Nephron (organoid): ENCODE data around the gene SLC17A3.

Source experiments
- H3K27ac Mint-ChIP-seq, 3 experiments: 2 replicates each; pipeline ENCODE4 v1.8.0; 2020; ENCODE audit warnings: mixed read lengths in 3 of 3, mild to moderate bottlenecking in 2 of 3, moderate library complexity in 1 of 3
- H3K27me3 Mint-ChIP-seq: 2 replicates; pipeline ENCODE4 v1.8.0; 2021; ENCODE audit warnings: low read depth, mild to moderate bottlenecking, moderate library complexity, mixed read lengths
- H3K36me3 Mint-ChIP-seq: 2 replicates; pipeline ENCODE4 v1.8.0; 2020; ENCODE audit warnings: low read depth, mixed read lengths
- H3K4me1 Mint-ChIP-seq: 2 replicates; pipeline ENCODE4 v1.8.0; 2020; ENCODE audit warnings: mixed read lengths
- H3K4me3 Mint-ChIP-seq, 3 experiments: 2 replicates each; pipeline ENCODE4 v1.8.0; 2020; ENCODE audit warnings: mild to moderate bottlenecking in 3 of 3, mixed read lengths in 3 of 3, moderate library complexity in 2 of 3
- H3K9me3 Mint-ChIP-seq: 2 replicates; pipeline ENCODE4 v1.8.0; 2020; ENCODE audit warnings: mixed read lengths
- TF ChIP-seq, protein P1 (sequence below), 3 experiments: fragments of 200-600 bp; sonication (generic); IDR thresholded peaks; one replicate each; pipeline ENCODE4 v1.5.0; 2021; ENCODE audit warnings: antibody characterized with exemption in 3 of 3; ENCODE audit not compliant: unreplicated experiment in 3 of 3

Gene SLC17A3

DNA sequence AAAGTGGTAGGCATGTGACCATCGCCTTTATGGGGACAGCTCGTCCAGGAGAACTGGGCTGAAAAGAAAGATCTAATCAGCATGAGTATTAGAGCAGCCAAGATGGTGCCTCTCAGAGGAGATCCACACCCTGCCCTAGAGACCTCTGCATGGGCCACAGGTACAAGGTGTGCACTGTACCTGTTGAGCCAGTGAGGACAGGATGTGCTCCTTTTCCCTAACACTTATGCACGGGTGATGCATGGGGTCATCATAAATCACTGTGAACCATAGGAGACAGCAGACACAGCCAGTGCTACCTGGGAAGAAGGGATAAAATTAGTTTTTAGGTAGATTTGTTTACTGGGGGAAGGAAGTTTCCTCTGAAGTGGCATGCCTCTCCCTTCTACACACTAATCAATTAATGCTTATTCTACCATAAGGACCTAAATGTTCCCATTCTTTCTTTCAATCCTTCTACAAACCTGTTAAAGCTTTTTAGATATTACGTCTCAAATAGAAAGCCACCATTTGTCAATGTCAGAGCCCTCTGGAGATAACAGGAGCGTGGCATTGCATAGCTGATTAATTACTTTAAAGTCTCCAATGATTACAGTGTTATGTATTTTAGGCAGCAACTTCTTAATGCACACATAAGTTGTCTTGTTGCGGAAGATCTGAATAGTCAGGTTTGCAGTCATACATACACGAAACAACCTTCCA is 42.9 kb upstream of the SLC17A3 start:
- no peaks in the 10 kb centered on the region for H3K27me3 Mint-ChIP-seq
- H3K27ac Mint-ChIP-seq, result no peak overlapping the region
- no peak overlapping the region for H3K4me3 Mint-ChIP-seq
- TF ChIP-seq, protein P1, sequence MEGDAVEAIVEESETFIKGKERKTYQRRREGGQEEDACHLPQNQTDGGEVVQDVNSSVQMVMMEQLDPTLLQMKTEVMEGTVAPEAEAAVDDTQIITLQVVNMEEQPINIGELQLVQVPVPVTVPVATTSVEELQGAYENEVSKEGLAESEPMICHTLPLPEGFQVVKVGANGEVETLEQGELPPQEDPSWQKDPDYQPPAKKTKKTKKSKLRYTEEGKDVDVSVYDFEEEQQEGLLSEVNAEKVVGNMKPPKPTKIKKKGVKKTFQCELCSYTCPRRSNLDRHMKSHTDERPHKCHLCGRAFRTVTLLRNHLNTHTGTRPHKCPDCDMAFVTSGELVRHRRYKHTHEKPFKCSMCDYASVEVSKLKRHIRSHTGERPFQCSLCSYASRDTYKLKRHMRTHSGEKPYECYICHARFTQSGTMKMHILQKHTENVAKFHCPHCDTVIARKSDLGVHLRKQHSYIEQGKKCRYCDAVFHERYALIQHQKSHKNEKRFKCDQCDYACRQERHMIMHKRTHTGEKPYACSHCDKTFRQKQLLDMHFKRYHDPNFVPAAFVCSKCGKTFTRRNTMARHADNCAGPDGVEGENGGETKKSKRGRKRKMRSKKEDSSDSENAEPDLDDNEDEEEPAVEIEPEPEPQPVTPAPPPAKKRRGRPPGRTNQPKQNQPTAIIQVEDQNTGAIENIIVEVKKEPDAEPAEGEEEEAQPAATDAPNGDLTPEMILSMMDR (IDR thresholded peaks at IDR 0.05; ENCODE audit: unreplicated experiment in 3 of 3), result no peak
- H3K9me3 Mint-ChIP-seq, result no peaks in the 10 kb centered on the region
- no peaks in the 10 kb centered on the region for H3K4me1 Mint-ChIP-seq
- no peaks in the 10 kb centered on the region for H3K36me3 Mint-ChIP-seq

DNA sequence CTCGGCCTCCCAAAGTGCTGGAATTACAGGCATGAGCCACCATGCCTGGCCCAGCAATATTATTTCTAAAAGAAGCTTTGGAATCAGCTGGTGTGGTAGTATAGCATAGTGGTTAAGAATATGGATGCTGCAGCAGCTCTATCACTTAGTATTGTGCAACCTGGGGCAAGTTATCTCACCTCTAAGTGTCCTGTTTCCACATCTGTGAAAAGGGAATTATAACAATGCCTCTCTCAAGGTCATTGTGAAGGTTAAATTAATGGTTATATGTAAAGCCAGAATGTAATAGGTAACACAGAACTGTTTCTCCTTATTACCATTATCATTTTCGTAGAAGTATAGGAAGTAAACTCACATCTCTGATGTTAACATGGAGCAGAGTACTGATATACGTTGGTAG is 42.3 kb upstream of the SLC17A3 start:
- Mint-ChIP-seq H3K9me3 (no peaks in the 10 kb centered on the region), H3K4me3 (no peak overlapping the region), H3K27me3 (no peaks in the 10 kb centered on the region), H3K4me1 (no peaks in the 10 kb centered on the region), H3K36me3 (no peaks in the 10 kb centered on the region), H3K27ac (no peak overlapping the region)
- TF ChIP-seq, protein P1 (IDR thresholded peaks at IDR 0.05; ENCODE audit: unreplicated experiment in 3 of 3), result no peak

DNA sequence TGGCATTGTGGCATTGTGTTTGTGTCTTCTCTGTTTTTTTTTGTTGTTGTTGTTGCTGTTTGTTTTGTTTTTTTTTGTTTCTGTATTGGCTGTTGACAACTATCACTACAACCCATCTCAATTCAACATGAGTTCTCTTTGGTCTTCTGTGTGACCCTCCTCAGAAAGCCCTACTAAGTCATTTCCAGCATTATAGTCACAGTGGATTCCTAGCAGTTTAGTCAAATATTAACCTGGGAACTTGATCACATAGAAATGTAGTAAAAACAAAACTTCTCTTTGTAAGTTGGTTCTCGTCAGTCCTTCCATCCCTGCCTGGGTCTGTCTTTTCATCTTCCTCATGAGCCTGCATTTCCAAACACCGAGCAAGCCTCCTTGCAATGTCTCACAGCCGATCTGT is 39.7 kb upstream of the SLC17A3 start:
- H3K9me3 Mint-ChIP-seq, result no peaks in the 10 kb centered on the region
- no peak overlapping the region for H3K4me3 Mint-ChIP-seq
- no peaks in the 10 kb centered on the region for H3K36me3 Mint-ChIP-seq
- no peaks in the 10 kb centered on the region for H3K27me3 Mint-ChIP-seq
- TF ChIP-seq, protein P1 (IDR thresholded peaks at IDR 0.05; ENCODE audit: unreplicated experiment in 3 of 3), result no peak
- H3K27ac Mint-ChIP-seq, result no peak overlapping the region
- H3K4me1 Mint-ChIP-seq, result no peaks in the 10 kb centered on the region

DNA sequence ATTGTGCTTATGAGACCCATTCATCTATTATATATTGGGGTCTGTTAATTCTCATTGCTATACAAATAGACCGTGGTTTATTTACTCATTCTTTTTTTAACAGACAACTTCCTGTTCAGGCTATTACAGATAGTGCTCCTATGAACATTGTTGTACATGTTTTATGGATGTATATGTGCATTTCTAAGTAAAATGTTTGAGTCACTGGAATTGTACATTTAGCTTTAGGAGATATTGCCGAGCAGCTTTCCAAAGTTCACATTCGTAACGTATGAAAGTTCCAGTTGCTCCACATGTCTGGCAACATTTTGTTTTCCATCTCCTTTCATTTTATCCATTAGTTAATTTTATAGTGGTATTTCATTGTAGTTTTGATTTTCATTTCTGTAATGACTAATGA is 37.3 kb upstream of the SLC17A3 start:
- TF ChIP-seq, protein P1 (IDR thresholded peaks at IDR 0.05; ENCODE audit: unreplicated experiment in 3 of 3), result no peak
- no peaks in the 10 kb centered on the region for H3K9me3 Mint-ChIP-seq

DNA sequence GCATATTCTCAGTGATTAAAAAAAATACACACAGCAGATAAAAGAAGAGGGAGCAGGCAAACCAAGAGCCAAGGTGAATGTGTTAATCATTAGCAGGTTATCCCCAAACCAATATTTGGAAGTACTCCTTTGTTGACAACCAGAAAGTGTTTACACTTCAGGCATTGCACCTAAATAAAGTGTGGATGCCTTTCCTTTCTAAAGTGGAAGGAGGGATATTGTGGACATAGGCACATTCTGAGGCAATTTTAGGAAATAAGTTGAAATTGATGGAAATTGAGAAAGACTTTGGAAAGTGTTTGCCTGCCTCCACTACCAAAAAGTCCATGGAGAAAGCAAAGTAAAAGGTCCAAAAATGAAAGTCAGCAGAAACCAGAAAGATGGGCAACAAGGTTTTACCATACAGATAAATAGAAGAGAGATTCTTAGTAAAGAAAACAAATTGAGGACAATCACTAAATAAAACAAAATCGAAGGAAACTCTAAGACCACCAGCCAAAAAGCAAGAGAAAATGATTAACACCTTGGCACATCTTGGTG is 33.5 kb upstream of the SLC17A3 start:
- no peak overlapping the region for H3K4me3 Mint-ChIP-seq
- no peaks in the 10 kb centered on the region for H3K4me1 Mint-ChIP-seq
- H3K27ac Mint-ChIP-seq, result no peak overlapping the region
- peaks cover 3% of the 10 kb centered on the region for H3K27me3 Mint-ChIP-seq
- TF ChIP-seq, protein P1 (IDR thresholded peaks at IDR 0.05; ENCODE audit: unreplicated experiment in 3 of 3), result no peak
- H3K9me3 Mint-ChIP-seq, result no peaks in the 10 kb centered on the region
- H3K36me3 Mint-ChIP-seq, result no peaks in the 10 kb centered on the region

More for the DNA sequence above, 37.3 kb upstream of the SLC17A3 start:
- H3K27ac Mint-ChIP-seq, result no peak overlapping the region
- H3K4me1 Mint-ChIP-seq, result no peaks in the 10 kb centered on the region
- no peaks in the 10 kb centered on the region for H3K36me3 Mint-ChIP-seq
- no peaks in the 10 kb centered on the region for H3K27me3 Mint-ChIP-seq
- H3K4me3 Mint-ChIP-seq, result no peak overlapping the region
